Heart left ventricle (tissue), 16 donors: ENCODE results near the gene CRYGN. TPM values are rescaled to one million over a fixed set of nuclear protein-coding genes. Genes with fewer than 3 reads are reported as not detected.

Experiments used
- ATAC-seq, 4 donors: fragments of 200-7000 bp; cut with Tn5 transposase; one replicate each; pipeline ENCODE4 v1.9.1; 2020 to 2022; ENCODE audit warnings: moderate library complexity in 4 of 4, mild to moderate bottlenecking in 3 of 4, moderate number of reproducible peaks in 1 of 4
- DNase-seq, 5 donors: peaks; one replicate each; pipeline ENCODE4 v3.0.0-alpha.2; 2020
- H3K27ac ChIP-seq, 12 donors: fragments of 200-600 bp; sonication (generic) in 4 of 12; one replicate each; pipeline versions ENCODE4 v1.5.0 to v1.8.0; 2016 to 2022; ENCODE audit warnings: mild to moderate bottlenecking in 2 of 12
- H3K27me3 ChIP-seq, 9 donors: fragments of 200-600 bp; sonication (generic) in 2 of 9; one replicate each; pipeline versions ENCODE4 v1.5.1 to v1.8.0; 2016 to 2022; ENCODE audit warnings: mild to moderate bottlenecking in 3 of 9
- H3K36me3 ChIP-seq, 9 donors: fragments of 200-600 bp; sonication (generic) in 2 of 9; one replicate each; pipeline versions ENCODE4 v1.5.0 to v1.8.0; 2018 to 2022; ENCODE audit warnings: mild to moderate bottlenecking in 2 of 9
- H3K4me1 ChIP-seq, 12 donors: fragments of 200-600 bp; sonication (generic) in 4 of 12; one replicate each; pipeline versions ENCODE4 v1.5.0 to v1.8.0; 2016 to 2022; ENCODE audit warnings: mild to moderate bottlenecking in 3 of 12
- H3K4me3 ChIP-seq, 12 donors: fragments of 200-600 bp; sonication (generic) in 4 of 12; one replicate each; pipeline versions ENCODE4 v1.5.0 to v1.8.0; 2017 to 2022; ENCODE audit warnings: mild to moderate bottlenecking in 9 of 12, moderate library complexity in 4 of 12
- H3K9me3 ChIP-seq, 12 donors: fragments of 200-600 bp; sonication (generic) in 4 of 12; one replicate each; pipeline versions ENCODE4 v1.5.0 to v1.8.0; 2016 to 2022; ENCODE audit warnings: mild to moderate bottlenecking in 1 of 12
- CTCF ChIP-seq, 12 donors: fragments of 200-600 bp; sonication (generic) in 4 of 12; IDR thresholded peaks; one replicate each; pipeline versions ENCODE4 v1.5.0 to v1.8.0; 2018 to 2022; ENCODE audit warnings: antibody characterized with exemption in 12 of 12, mild to moderate bottlenecking in 5 of 12
- POLR2A ChIP-seq, 2 donors: fragments of 450-650 bp; IDR thresholded peaks; one replicate each; pipeline ENCODE4 v1.6.1; 2017; ENCODE audit warnings: antibody characterized with exemption in 2 of 2, mild to moderate bottlenecking in 2 of 2, moderate library complexity in 2 of 2
- WGBS, 4 donors: extraction: QIAGEN DNeasy Blood & Tissue Kit in 2 of 4; methylation state at CpG; one replicate each; pipeline versions ENCODE4 v1.1.5 to v1.1.7; 2013 to 2018; 5-methylcytosine and 5-hydroxymethylcytosine counted together
- intact Hi-C, 10 donors: fragments of 100-400 bp; cut with DNase I; formaldehyde crosslinking; loops; one replicate each; pipeline versions ENCODE4 v1.11.1 to v1.14.2; 2022
- polyA plus RNA-seq, 2 donors: library from polyadenylated mRNA; stranded (reverse); fragments of 200-250 nt; gene quantifications; one replicate each; pipeline ENCODE4 v1.2.3, GENCODE V29; 2013
- total RNA-seq, 9 donors: library from RNA; depleted of rRNA in 2 of 9; stranded (reverse); fragments of >200 nt in 2 of 9; fragmentation: NEBNext Ultra II Directional in 3 of 9; extraction: Animal tissue kit (Norgen Biotek cat#: 25700) in 3 of 9; gene quantifications; one replicate each; pipeline versions ENCODE4 v1.1.0 to v1.2.4, GENCODE V29; 2016 to 2023
- donor health status: ischemic (EF 13 %, LVEDD 7.1; RV severe dilation, severe dysfunction).
- donor health status: healthy with polysubstance abuse.
- donor health status: DM: no; HTN: yes; CAD: no.
- donor health status: DM: no; HTN: no; CAD: no.
- donor health status: ischemic (EF 25% LVEDD 6.9; RV normal size, moderate dysfunction).
- donor health status: ischemic (EF 25% LVEDD 5.7; RV mildly dilated, moderate dysfunction).
- donor health status: healthy.
- donor health status: DM: yes; HTN: yes; CAD: no.
- donor health status: ischemic (EF 35%, LVEDD 5.7; RV mildly dilated, moderate dysfunction).
- donor health status: nonischemic (EF 11% LVEDD 7.7; RV severe dilation, severe dysfunction).
- donor health status: DM: yes; HTN: yes; CAD: no.
- donor health status: PGD.
- donor health status: ischemic (EF 29% LVEDD 5.4; RV normal size, mild dysfunction).
- donor health status: nonischemic (EF 23%, LVEDD 6.1; RV moderate dilation, normal function).

The CRYGN gene
- total and polyA plus RNA-seq, 11 donors, result 0.50 to 0.52 TPM; not detected in 9

GRCh38 chr7:151433721-151434400, 6.1 kb downstream of the CRYGN start:
- Histone ChIP-seq H3K4me1 (peaks cover 0 to 13% (median 2%) of the 10 kb centered on the region in 12 donors), H3K4me3 (no peak overlapping the region), H3K36me3 (no peaks in the 10 kb centered on the region), H3K27me3 (peaks cover 0 to 14% (median 0%) of the 10 kb centered on the region in 9 donors), H3K9me3 (no peaks in the 10 kb centered on the region), H3K27ac (no peak overlapping the region)
- TF ChIP-seq CTCF (IDR thresholded peaks at IDR 0.05) (no peak), POLR2A (IDR thresholded peaks at IDR 0.05) (no peak)
- ATAC-seq, result no peak
- 88 to 94% (median 90%) methylated on average over 11 to 15 of the region's 15 CpGs for WGBS, 4 donors
- no peak for DNase-seq
- intact Hi-C loops, result loop anchor here in 2 of 10 donors (10.0 kb wide), 1 partner anchor 49 kb away; no protein-coding TSS in a partner anchor

- ATAC-seq, result no peak
- peaks cover 0 to 7% (median 0%) of the 10 kb centered on the region in 9 donors for H3K27me3 ChIP-seq
- TF ChIP-seq POLR2A (IDR thresholded peaks at IDR 0.05) (no peak), CTCF (IDR thresholded peaks at IDR 0.05) (no peak)
- no peaks in the 10 kb centered on the region for H3K36me3 ChIP-seq
- intact Hi-C loops, result loop anchor here in 2 of 10 donors (10.0 kb wide), 1 partner anchor 48 kb away; no protein-coding TSS in a partner anchor
- 76 to 82% (median 77%) methylated on average over 14 of the region's 14 CpGs for WGBS, 4 donors
- peaks cover 0 to 21% (median 4%) of the 10 kb centered on the region in 12 donors for H3K4me1 ChIP-seq
- no peak overlapping the region for H3K27ac ChIP-seq
- H3K9me3 ChIP-seq, result no peaks in the 10 kb centered on the region
- DNase-seq, result no peak
- H3K4me3 ChIP-seq, result no peak overlapping the region
Measured at GRCh38 chr7:151432658-151433521, 7.1 kb downstream of the CRYGN start.

DNA sequence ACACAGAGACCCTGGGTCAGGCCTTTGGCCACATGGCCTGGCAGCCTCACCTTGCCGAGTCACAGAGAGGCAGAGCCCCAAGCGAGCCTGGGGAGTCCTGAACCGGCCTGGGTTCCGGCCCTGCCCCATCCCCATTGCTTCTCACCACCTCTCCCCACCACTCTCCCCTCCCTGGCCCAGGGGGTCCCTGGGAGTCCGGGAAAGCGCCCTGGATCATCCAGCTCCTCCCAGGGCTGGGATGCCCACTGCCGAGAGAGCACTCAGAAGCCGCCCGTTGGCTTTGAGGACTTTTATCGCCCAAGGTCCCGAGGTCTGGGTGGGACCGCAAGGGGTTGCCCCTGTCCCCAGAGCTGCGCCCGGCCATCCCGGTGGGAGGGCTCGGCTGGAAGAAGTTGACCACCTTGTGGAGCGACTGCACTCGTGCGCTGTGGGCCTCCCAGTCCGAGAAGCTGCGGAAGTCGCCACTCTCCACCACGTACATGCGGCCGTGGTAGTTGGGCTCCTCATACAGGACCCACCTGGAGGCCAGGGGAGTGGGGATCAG, 8.1 kb downstream of the CRYGN start:
- no peaks in the 10 kb centered on the region for H3K36me3 ChIP-seq
- intact Hi-C loops, result loop anchor here in 2 of 10 donors (10.0 kb wide), 1 partner anchor 47 kb away; no protein-coding TSS in a partner anchor
- 94 to 96% (median 95%) methylated on average over 22 to 25 of the region's 25 CpGs for WGBS, 4 donors

More for the DNA sequence above, 8.1 kb downstream of the CRYGN start:
- TF ChIP-seq POLR2A (IDR thresholded peaks at IDR 0.05) (no peak), CTCF (IDR thresholded peaks at IDR 0.05) (no peak)
- ATAC-seq, result no peak
- Histone ChIP-seq H3K4me1 (peaks cover 0 to 19% (median 5%) of the 10 kb centered on the region in 12 donors), H3K27me3 (peaks cover 0 to 4% (median 0%) of the 10 kb centered on the region in 9 donors), H3K27ac (no peak overlapping the region), H3K9me3 (no peaks in the 10 kb centered on the region), H3K4me3 (no peak overlapping the region)
- DNase-seq, result no peak
